ENCODE results near the gene PANK4. TPM values are rescaled to one million over a fixed set of nuclear protein-coding genes. Genes with fewer than 3 reads are reported as not detected.
A peak's percentile ranks its signal among the peaks of the same experiment; 100 is the strongest.

PANK4 gene
- total RNA-seq, 4 donors from 2014 or later: 15.1 to 38.1 (median 27.4) TPM

- ATAC-seq (ENCODE audit: low FRiP score) (no peak), DNase-seq (ENCODE audit: low spot score) (no peak)
- no peak for TF ChIP-seq CTCF (IDR thresholded peaks at IDR 0.05)
Measured at GRCh38 chr1:2535455-2535854, 9.1 kb upstream of the PANK4 start.

GRCh38 chr1:2534687-2535441 is 8.5 kb upstream of the PANK4 start:
- peak; percentile 70 for ATAC-seq (ENCODE audit: low FRiP score)
- DNase-seq (ENCODE audit: low spot score): no peak
- no peak for TF ChIP-seq CTCF (IDR thresholded peaks at IDR 0.05)

GRCh38 chr1:2534315-2534686 is 7.9 kb upstream of the PANK4 start:
- ATAC-seq (ENCODE audit: low FRiP score): no peak
- no peak for DNase-seq (ENCODE audit: low spot score)
- no peak for TF ChIP-seq CTCF (IDR thresholded peaks at IDR 0.05)

- TF ChIP-seq CTCF (IDR thresholded peaks at IDR 0.05): no peak
- DNase-seq (ENCODE audit: low spot score) (no peak), ATAC-seq (ENCODE audit: low FRiP score) (no peak)
Measured at GRCh38 chr1:2533365-2533764, 7.0 kb upstream of the PANK4 start.

GRCh38 chr1:2532485-2533160 is 6.2 kb upstream of the PANK4 start:
- no peak for DNase-seq (ENCODE audit: low spot score)
- no peak for TF ChIP-seq CTCF (IDR thresholded peaks at IDR 0.05)
- no peak for ATAC-seq (ENCODE audit: low FRiP score)

- TF ChIP-seq CTCF (IDR thresholded peaks at IDR 0.05): no peak
- ATAC-seq (ENCODE audit: low FRiP score) (no peak), DNase-seq (ENCODE audit: low spot score) (no peak)
Measured at GRCh38 chr1:2530513-2531361, 4.3 kb upstream of the PANK4 start.
